ENCODE measurements around the gene AMDHD2.

The AMDHD2 gene

DNA sequence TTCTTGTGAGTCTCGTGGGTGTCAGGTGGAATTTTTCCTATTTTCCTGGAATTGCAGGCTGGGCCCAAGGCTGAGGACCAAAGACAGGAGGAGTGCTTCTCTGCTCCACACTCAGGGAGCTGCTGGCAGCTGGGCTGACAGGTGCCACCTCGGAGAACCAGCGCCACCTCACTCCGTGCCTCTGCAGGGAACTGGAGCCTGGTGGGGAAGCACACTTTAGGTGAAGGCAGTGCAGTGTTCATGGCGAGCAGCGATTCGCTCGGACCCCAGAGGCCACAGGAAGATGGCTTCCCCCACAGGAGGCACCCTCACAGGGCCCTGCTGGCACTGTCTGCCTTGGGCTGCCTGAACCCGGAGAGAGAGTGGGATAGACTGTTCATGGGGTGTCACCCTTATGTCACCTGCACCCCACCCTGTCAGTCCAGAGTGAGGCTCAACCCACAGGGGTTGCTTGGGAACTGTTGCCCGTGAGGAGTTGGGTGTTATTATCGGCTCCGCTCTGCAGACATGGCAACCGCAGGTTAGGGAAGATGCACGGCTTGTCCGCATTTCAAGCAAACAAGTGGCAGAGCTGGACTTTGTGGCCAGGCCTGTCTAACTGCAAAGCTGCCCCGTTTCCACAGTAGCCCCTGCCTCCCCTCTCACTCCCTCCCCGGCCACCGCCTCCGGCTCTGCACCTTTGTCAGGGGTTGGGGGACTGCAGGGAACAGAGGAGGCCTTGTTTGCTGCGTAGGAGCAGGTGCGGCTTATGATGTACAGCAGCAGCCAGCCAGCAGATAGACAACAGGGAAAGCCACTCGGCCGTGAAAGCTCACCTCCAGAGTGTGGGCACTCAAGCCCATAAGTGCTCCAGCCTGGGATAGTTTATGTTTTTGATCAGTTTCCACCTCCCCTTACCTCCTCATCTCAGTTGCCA is 29.7 kb upstream of the AMDHD2 start:
- DNase-seq (ENCODE audit: extremely low read depth, insufficient read length) = no peak
- TF ChIP-seq, protein P1, sequence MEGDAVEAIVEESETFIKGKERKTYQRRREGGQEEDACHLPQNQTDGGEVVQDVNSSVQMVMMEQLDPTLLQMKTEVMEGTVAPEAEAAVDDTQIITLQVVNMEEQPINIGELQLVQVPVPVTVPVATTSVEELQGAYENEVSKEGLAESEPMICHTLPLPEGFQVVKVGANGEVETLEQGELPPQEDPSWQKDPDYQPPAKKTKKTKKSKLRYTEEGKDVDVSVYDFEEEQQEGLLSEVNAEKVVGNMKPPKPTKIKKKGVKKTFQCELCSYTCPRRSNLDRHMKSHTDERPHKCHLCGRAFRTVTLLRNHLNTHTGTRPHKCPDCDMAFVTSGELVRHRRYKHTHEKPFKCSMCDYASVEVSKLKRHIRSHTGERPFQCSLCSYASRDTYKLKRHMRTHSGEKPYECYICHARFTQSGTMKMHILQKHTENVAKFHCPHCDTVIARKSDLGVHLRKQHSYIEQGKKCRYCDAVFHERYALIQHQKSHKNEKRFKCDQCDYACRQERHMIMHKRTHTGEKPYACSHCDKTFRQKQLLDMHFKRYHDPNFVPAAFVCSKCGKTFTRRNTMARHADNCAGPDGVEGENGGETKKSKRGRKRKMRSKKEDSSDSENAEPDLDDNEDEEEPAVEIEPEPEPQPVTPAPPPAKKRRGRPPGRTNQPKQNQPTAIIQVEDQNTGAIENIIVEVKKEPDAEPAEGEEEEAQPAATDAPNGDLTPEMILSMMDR (IDR thresholded peaks at IDR 0.05; ENCODE audit: insufficient read depth, low read length, poor library complexity, severe bottlenecking) = no peak
- Histone ChIP-seq H3K27me3 (replicated peaks; ENCODE audit: control insufficient read depth, insufficient read depth, low read length) (no peaks in the 10 kb centered on the region), H3K36me3 (ENCODE audit: control insufficient read depth, insufficient read depth, low read length) (no peaks in the 10 kb centered on the region; the same call in 1 of the 2 replicates), H3K4me3 (replicated peaks; ENCODE audit: low read depth, low read length) (no peak overlapping the region)

DNA sequence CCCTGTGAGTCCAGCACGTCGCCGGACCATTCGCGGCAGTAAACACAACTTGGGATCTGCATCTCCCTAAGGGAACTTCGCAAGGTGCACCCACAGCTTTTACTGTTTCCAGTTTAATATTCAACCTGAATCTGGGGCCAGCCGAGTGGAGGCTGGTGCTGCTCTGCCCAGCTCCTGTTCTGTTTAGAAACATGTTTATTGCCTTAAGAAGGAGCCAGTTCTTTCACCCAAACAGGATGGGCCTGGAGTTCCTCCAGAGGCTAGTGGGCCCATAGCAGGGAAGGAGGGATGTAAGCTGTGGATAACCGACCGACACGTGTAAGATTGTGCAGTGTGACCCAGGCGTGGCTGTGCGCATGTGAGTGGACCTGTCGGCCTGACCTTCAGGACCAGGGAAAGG is 27.9 kb upstream of the AMDHD2 start:
- H3K27me3 ChIP-seq (replicated peaks; ENCODE audit: control insufficient read depth, insufficient read depth, low read length) = no peaks in the 10 kb centered on the region
- DNase-seq (ENCODE audit: extremely low read depth, insufficient read length) = no peak
- H3K36me3 ChIP-seq (ENCODE audit: control insufficient read depth, insufficient read depth, low read length) = no peaks in the 10 kb centered on the region; the same call in 1 of the 2 replicates
- H3K4me3 ChIP-seq (replicated peaks; ENCODE audit: low read depth, low read length) = no peak overlapping the region
- TF ChIP-seq, protein P1 (IDR thresholded peaks at IDR 0.05; ENCODE audit: insufficient read depth, low read length, poor library complexity, severe bottlenecking) = no peak

DNA sequence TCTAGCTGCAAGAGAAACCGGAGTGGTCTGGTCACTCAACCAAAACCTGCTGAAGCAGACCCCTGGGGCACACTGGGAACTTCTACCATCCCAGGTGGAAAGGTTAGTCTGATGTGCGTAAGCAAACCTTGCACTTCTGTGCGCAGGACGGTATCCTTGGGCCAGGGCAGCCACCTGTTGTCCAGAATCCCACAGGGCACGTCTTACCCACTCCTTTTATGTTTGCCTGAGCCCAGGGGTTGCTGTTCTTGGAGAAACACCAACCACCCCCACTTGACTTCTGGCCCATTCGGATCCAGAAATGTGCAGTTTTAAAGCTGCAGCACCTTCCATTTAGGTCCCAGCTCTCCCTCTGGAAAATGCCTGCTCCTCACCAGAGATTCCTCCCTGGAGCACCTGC is 26.6 kb upstream of the AMDHD2 start:
- peaks cover 2% of the 10 kb centered on the region for H3K36me3 ChIP-seq (ENCODE audit: control insufficient read depth, insufficient read depth, low read length)
- DNase-seq (ENCODE audit: extremely low read depth, insufficient read length) = no peak
- TF ChIP-seq, protein P1 (IDR thresholded peaks at IDR 0.05; ENCODE audit: insufficient read depth, low read length, poor library complexity, severe bottlenecking) = no peak
- H3K27me3 ChIP-seq (replicated peaks; ENCODE audit: control insufficient read depth, insufficient read depth, low read length) = no peaks in the 10 kb centered on the region
- H3K4me3 ChIP-seq (replicated peaks; ENCODE audit: low read depth, low read length) = no peak overlapping the region

DNA sequence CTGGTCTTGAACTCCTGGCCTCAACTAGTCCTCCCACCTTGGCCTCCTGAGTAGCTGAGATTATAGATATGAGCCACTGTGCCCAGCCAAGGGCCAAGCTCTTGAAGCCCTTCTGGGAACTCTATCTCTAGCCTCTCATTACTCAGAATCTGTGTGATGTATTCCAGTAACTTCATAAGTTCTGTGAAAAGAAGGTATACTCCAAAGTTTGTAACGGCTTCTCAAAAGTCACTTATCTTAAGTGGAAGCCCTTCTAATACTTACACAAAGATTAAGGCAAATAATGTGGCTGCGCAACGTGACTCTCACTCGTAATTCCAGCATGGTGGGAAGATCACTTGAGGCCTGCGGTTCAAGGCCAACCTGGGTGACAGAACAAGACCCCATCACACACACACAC is 25.6 kb upstream of the AMDHD2 start:
- Histone ChIP-seq H3K36me3 (ENCODE audit: control insufficient read depth, insufficient read depth, low read length) (peaks cover 2% of the 10 kb centered on the region), H3K4me3 (replicated peaks; ENCODE audit: low read depth, low read length) (no peak overlapping the region), H3K27me3 (replicated peaks; ENCODE audit: control insufficient read depth, insufficient read depth, low read length) (no peaks in the 10 kb centered on the region)
- no peak for DNase-seq (ENCODE audit: extremely low read depth, insufficient read length)
- TF ChIP-seq, protein P1 (IDR thresholded peaks at IDR 0.05; ENCODE audit: insufficient read depth, low read length, poor library complexity, severe bottlenecking) = no peak

DNA sequence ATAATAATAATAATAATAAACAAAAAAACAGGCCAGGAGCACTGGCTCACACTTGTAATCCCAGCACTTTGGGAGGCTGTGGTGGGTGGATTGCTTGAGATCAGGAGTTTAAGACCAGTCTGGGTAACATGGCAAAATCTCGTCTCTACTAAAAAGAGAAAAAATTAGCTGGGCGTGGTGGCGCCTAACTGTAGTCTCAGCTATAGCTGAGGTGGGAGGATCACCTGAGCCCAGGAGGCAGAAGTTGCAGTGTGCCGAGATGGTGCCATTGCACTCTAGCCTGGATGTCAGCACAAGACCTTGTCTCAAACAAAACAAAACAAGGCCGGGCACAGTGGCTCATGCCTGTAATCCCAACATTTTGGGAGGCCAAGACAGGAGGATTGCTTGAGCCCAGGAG is 25.1 kb upstream of the AMDHD2 start:
- no peak overlapping the region for H3K4me3 ChIP-seq (replicated peaks; ENCODE audit: low read depth, low read length)
- DNase-seq (ENCODE audit: extremely low read depth, insufficient read length) = no peak
- no peaks in the 10 kb centered on the region for H3K27me3 ChIP-seq (replicated peaks; ENCODE audit: control insufficient read depth, insufficient read depth, low read length)
- H3K36me3 ChIP-seq (ENCODE audit: control insufficient read depth, insufficient read depth, low read length) = peaks cover 2% of the 10 kb centered on the region
- TF ChIP-seq, protein P1 (IDR thresholded peaks at IDR 0.05; ENCODE audit: insufficient read depth, low read length, poor library complexity, severe bottlenecking) = no peak
